HG03565 (cell line): ENCODE results near the gene GPX1.

Experiments
- ATAC-seq: cut with Tn5 transposase; IDR thresholded peaks from one replicate; pipeline ENCODE4 v1.9.1; 2021; ENCODE audit warnings: mild to moderate bottlenecking, moderate library complexity; ENCODE audit not compliant: unreplicated experiment

The GPX1 gene

DNA sequence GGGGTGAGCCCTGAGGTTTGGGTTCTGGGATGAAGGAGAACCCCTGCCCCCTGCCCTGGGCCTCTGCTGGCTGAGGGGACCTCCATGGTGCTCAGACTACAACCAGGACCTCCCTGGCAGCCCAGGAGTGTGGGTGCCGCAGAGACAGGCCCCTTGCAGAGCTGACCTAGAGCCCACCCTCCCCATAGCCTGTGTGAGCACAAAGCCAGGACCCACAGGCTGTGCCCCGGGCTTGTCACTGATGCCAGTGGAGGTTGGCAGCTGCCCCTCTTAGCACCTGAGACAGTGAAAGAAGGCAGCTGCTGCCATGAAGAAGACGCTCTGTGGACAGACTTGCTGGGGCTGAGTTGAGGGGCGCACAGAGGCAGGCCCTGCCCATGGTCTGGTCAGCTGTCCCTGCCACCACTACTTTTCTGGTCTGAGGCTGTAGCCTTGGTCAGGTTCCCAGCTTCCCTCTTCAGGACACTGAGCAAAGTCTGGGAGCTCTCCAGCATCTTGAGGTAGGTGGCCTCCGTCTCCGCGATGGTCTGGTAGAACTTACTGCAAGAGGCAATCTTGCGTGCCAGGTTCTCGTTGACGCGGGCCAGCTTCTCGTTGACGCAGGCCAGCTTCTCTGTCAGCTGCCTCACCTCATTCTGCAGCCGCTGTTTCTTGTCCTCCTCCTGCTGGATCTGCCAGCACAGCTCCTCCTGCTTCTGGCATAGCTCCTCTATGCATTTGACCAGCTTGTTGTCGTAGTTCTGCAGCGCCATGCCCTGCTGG, 41.3 kb downstream of the GPX1 start:
- ATAC-seq: no peak

DNA sequence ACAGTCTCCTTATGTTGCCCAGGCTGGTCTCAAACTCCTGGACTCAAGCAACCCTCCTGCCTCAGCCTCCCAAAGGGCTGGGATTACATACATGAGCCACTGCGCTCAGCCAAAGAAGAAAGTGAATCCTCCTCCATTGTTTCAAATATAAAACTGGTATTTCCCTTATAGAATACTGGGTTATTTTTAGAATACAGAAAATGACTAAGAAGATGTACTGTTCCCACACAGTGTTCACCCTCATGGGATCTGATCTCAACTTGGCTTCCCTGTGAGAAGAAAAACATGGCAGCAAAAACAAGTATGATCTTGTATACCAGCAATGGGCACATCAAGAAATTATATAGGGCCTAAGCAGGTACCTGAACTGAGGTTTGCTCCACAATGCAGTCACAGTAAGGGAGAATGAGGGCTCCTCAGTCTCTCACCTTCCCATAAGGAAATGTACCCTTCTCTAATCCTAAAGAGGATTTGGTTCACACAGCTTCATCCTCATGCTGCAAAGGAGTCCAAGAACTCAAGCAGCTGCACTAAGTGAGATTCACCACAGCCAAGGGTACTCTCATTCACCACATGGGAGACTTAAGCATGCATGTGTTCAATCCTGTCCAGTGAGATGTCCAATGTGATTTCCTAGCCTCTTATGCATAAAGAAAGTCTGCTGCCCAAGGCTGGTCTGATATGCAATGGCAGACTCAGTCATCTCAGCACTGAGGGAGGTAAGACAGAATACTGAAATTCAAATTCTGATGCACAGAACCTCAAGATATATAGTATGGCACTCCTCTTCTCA, 44.1 kb downstream of the GPX1 start:
- no peak for ATAC-seq

DNA sequence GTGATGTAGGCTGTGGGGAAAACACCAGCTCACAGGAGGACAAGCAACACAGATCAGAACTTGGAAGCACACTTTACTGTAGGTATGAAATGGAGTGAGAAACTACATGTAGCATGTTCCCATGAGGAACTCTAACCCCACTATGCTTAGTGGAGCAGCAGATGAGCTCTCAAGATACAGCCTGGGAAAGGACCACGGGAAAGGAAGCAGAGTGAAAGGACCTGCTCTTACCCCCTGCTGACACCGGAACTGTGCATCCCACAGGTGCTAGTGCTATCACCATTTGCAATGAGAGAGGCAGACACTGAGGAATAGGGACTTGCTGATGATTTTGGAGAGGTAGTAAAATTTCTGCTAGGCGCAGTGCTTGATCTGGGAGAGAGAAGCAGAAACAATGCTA, 46.9 kb downstream of the GPX1 start:
- ATAC-seq: no peak

DNA sequence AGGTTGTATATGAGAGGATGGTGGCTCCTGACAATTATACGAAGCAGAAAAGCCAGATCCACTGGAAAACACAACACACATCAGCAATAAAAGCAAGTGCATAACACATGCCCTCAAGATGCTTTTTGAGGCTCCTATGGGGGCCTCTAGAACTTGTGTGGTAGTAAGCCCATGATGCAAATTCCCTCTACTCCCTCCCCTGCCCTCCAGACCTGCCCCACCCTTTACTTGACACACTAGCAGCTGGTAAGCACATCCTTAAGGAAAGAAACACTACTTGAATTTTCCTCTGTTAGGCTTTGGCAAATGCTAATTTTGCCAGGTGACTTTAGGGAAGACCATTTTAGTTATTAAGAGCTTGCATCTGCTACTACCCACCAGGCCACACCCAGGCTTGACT, 47.5 kb downstream of the GPX1 start:
- ATAC-seq: no peak
